H1 (cell line): ENCODE measurements around the gene FNIP2. TPM values are rescaled to one million over a fixed set of nuclear protein-coding genes. Genes with fewer than 3 reads are reported as not detected.

Source experiments
- ATF2 ChIP-seq: IDR thresholded peaks from 2 replicates; pipeline ENCODE4 v1.6.1; 2012; ENCODE audit warnings: low read length, inconsistent platforms
- BACH1 ChIP-seq: IDR thresholded peaks from 2 replicates; pipeline ENCODE4 v1.6.1; 2012; ENCODE audit warnings: low read length, improper control_type of control experiment
- CTBP2 ChIP-seq: IDR thresholded peaks from 2 replicates; pipeline ENCODE4 v1.7.0; 2011; ENCODE audit warnings: borderline replicate concordance, mild to moderate bottlenecking, moderate library complexity, mixed read lengths, low read length; ENCODE audit not compliant: insufficient read depth, insufficient read length
- EGR1 ChIP-seq: IDR thresholded peaks from 2 replicates; pipeline ENCODE4 v1.6.1; 2011; ENCODE audit warnings: low read depth, low read length, borderline replicate concordance
- RXRA ChIP-seq: IDR thresholded peaks from 2 replicates; pipeline ENCODE4 v1.6.1; 2011; ENCODE audit warnings: low read depth, mild to moderate bottlenecking, low read length, moderate library complexity; ENCODE audit not compliant: insufficient read depth
- SIN3A ChIP-seq, 2 experiments: IDR thresholded peaks in 1 of 2; conservative IDR thresholded peaks in 1 of 2; 2 replicates each; pipeline ENCODE4 v1.6.1; 2011 to 2012; ENCODE audit warnings: low read length in 2 of 2, improper control_type of control experiment in 1 of 2, low read depth in 1 of 2, mild to moderate bottlenecking in 1 of 2
- polyA plus RNA-seq, 7 experiments: library from polyadenylated mRNA; depleted of rRNA in 3 of 7; stranded (reverse) in 5 of 7; unstranded in 2 of 7; fragments of >200 nt in 5 of 7; fragments of 200-250 nt in 2 of 7; gene quantifications; 1 replicate in 5 of 7; 2 replicates in 1 of 7; 4 replicates in 1 of 7; pipeline versions ENCODE4 v1.2.1 to v1.2.3, GENCODE V29; 2011 to 2013; ENCODE audit warnings: missing spikeins in 2 of 7, mixed read lengths in 2 of 7
- total RNA-seq: library from RNA; stranded (reverse); fragmentation: NEBNext Ultra II Directional; extraction: Animal tissue kit (Norgen Biotek cat#: 25700); gene quantifications from 2 replicates; pipeline ENCODE4 v1.2.1, GENCODE V29; 2021

The FNIP2 gene
- total and polyA plus RNA-seq, 2 of the 8 experiments (the other 6 are each of a cell fraction or from before 2014, with no cell fraction given): 4.0 to 13.0 TPM

- no peak for TF ChIP-seq SIN3A (conservative IDR thresholded peaks at IDR 0.05 in 1 of 2, IDR thresholded peaks at IDR 0.05 in 1 of 2; ENCODE audit: low read depth in 1 of 2, low read length in 2 of 2)
- TF ChIP-seq EGR1: no peak
- no peak for TF ChIP-seq RXRA
- no peak for TF ChIP-seq CTBP2
- TF ChIP-seq ATF2: no peak
- no peak for TF ChIP-seq BACH1
Measured at GRCh38 chr4:158738866-158739265, 30.0 kb upstream of the FNIP2 start (continued).
